ENCODE data around the gene TXNDC5. TPM values are rescaled to one million over a fixed set of nuclear protein-coding genes. Genes with fewer than 3 reads are reported as not detected.
"Not testable (repeated sequence)": the region's sequence is repeated elsewhere in the genome, so short reads cannot be mapped to it uniquely, and the experiment has no call there.

TXNDC5 gene
- total RNA-seq, 1 donor from 2014 or later, result 48.2 TPM

GRCh38 chr6:7896465-7896987 lies 14.1 kb downstream of the TXNDC5 start:
- Histone ChIP-seq H3K27ac (replicated peaks) (no peak overlapping the region), H3K9me3 (replicated peaks) (no peaks in the 10 kb centered on the region), H3K4me1 (peaks cover 16% of the 10 kb centered on the region), H3K36me3 (peaks cover 91% of the 10 kb centered on the region), H3K27me3 (ENCODE audit: low read depth) (no peaks in the 10 kb centered on the region), H3K4me3 (no peak overlapping the region)
- TF ChIP-seq CTCF (IDR thresholded peaks at IDR 0.05; ENCODE audit: borderline replicate concordance), result no peak
- intact Hi-C loops (cut with micrococcal nuclease), result no loop called here
- DNase-seq, result no peak

- peaks cover 91% of the 10 kb centered on the region for H3K36me3 ChIP-seq
Observed at GRCh38 chr6:7895125-7895423, 15.5 kb downstream of the TXNDC5 start.

GRCh38 chr6:7894262-7895124 lies 16.1 kb downstream of the TXNDC5 start:
- Histone ChIP-seq H3K36me3 (peaks cover 91% of the 10 kb centered on the region), H3K4me3 (no peak overlapping the region), H3K4me1 (peaks cover 31% of the 10 kb centered on the region), H3K27me3 (ENCODE audit: low read depth) (no peaks in the 10 kb centered on the region), H3K9me3 (replicated peaks) (no peaks in the 10 kb centered on the region), H3K27ac (replicated peaks) (no peak overlapping the region)
- no peak for TF ChIP-seq CTCF (IDR thresholded peaks at IDR 0.05; ENCODE audit: borderline replicate concordance)
- intact Hi-C loops (cut with micrococcal nuclease), result no loop called here
- DNase-seq, result no peak

More at GRCh38 chr6:7895125-7895423, 15.5 kb downstream of the TXNDC5 start:
- intact Hi-C loops (cut with micrococcal nuclease), result no loop called here
- Histone ChIP-seq H3K4me1 (peaks cover 31% of the 10 kb centered on the region), H3K9me3 (replicated peaks) (no peaks in the 10 kb centered on the region), H3K4me3 (no peak overlapping the region), H3K27ac (replicated peaks) (no peak overlapping the region), H3K27me3 (ENCODE audit: low read depth) (no peaks in the 10 kb centered on the region)
- no peak for TF ChIP-seq CTCF (IDR thresholded peaks at IDR 0.05; ENCODE audit: borderline replicate concordance)
- no peak for DNase-seq

GRCh38 chr6:7893342-7893741 lies 17.2 kb downstream of the TXNDC5 start:
- intact Hi-C loops (cut with micrococcal nuclease), result no loop called here
- peaks cover 91% of the 10 kb centered on the region for H3K36me3 ChIP-seq

GRCh38 chr6:7892367-7892766 lies 18.2 kb downstream of the TXNDC5 start:
- intact Hi-C loops (cut with micrococcal nuclease), result not testable (repeated sequence)

More at GRCh38 chr6:7893342-7893741, 17.2 kb downstream of the TXNDC5 start:
- Histone ChIP-seq H3K27me3 (ENCODE audit: low read depth) (no peaks in the 10 kb centered on the region), H3K9me3 (replicated peaks) (no peaks in the 10 kb centered on the region), H3K4me1 (peaks cover 31% of the 10 kb centered on the region), H3K4me3 (no peak overlapping the region), H3K27ac (replicated peaks) (no peak overlapping the region)
- no peak for DNase-seq
- no peak for TF ChIP-seq CTCF (IDR thresholded peaks at IDR 0.05; ENCODE audit: borderline replicate concordance)

More at GRCh38 chr6:7892367-7892766, 18.2 kb downstream of the TXNDC5 start:
- DNase-seq; H3K9me3 ChIP-seq (replicated peaks); H3K27me3 ChIP-seq (ENCODE audit: low read depth); H3K4me3 ChIP-seq; H3K27ac ChIP-seq (replicated peaks): not testable (repeated sequence)
- Histone ChIP-seq H3K4me1 (peaks cover 31% of the 10 kb centered on the region), H3K36me3 (peaks cover 91% of the 10 kb centered on the region)

Data from left ventricle myocardium inferior (tissue), 1 donor.